ENCODE results near the gene HMCN1. TPM values are rescaled to one million over a fixed set of nuclear protein-coding genes. Genes with fewer than 3 reads are reported as not detected.

HMCN1 gene
- total RNA-seq, 3 donors from 2014 or later: 2.0 to 8.6 (median 3.4) TPM

DNA sequence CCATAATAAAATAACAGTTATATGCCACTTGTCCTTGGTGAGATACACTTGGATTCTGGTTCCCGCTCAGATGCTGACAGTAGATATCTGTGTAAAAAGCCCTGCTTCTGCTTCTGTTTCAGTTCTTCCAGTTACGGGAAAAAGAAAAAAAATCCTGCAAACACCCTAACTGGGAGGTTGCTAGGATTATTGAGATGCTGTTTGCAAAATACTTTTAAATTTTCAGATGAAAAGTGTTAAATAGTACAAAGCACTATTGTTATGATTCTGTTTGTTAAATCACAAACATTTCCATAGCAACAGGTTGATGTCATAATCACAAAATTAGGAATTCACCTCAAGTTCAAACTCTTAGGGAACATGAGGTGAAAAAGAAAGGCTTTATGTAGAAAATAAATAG, 232.3 kb downstream of the HMCN1 start:
- H3K4me1 ChIP-seq (ENCODE audit: low read depth): no peaks in the 10 kb centered on the region
- DNase-seq: no peak
- no peaks in the 10 kb centered on the region for H3K9me3 ChIP-seq
- intact Hi-C loops (cut with DNase I, micrococcal nuclease): no loop called here
- H3K36me3 ChIP-seq (ENCODE audit: low read depth): no peaks in the 10 kb centered on the region
- ATAC-seq: no peak
- no peak for TF ChIP-seq CTCF (IDR thresholded peaks at IDR 0.05)
- no peak overlapping the region for H3K4me3 ChIP-seq

DNA sequence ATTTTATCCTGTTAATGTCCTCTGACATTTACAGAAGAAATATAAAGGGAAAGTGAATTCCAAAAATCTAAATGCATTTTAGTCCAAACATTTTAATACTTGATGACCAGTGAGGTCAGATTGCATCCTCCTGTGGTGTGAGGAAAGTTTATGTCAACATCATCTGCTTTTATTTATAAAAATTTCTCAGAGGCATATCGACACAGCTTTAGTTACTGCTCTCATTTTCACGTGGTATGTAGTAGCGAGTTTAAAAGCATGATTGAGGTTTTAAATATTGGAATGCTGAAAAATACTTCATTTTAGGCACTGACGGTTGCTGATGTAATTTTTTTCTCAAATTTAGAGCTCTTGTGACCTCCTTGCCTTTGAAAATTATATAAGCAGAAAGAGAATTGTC, 234.8 kb downstream of the HMCN1 start:
- no peaks in the 10 kb centered on the region for H3K9me3 ChIP-seq
- no peaks in the 10 kb centered on the region for H3K4me1 ChIP-seq (ENCODE audit: low read depth)
- H3K4me3 ChIP-seq: no peak overlapping the region
- intact Hi-C loops (cut with DNase I, micrococcal nuclease): no loop called here
- H3K36me3 ChIP-seq (ENCODE audit: low read depth): no peaks in the 10 kb centered on the region
- ATAC-seq (no peak), DNase-seq (no peak)
- no peak for TF ChIP-seq CTCF (IDR thresholded peaks at IDR 0.05)

DNA sequence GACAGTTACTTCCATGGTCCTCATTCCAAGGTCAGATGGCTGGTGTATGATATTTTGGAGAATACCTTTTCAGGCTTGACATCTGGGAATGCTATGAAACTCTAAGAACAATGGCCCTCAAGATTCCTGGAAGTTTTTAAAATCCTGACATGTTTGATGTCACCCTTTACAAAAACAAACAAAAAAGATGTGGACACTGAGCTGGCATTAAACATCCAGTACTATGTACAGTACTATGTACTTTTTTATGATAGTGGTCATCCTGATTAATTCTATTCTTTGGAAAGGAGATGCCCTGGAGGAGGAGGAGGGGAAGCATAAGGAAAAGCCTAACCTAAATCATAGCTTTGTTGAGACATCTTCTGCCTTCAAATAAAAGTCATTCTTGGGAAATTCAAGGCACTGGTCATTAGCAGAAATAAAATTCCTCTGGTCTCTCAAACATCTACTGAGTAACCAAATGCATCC, 235.4 kb downstream of the HMCN1 start:
- Histone ChIP-seq H3K9me3 (no peaks in the 10 kb centered on the region), H3K4me3 (no peak overlapping the region), H3K36me3 (ENCODE audit: low read depth) (no peaks in the 10 kb centered on the region), H3K4me1 (ENCODE audit: low read depth) (no peaks in the 10 kb centered on the region)
- intact Hi-C loops (cut with DNase I, micrococcal nuclease): no loop called here
- DNase-seq (no peak), ATAC-seq (no peak)
- no peak for TF ChIP-seq CTCF (IDR thresholded peaks at IDR 0.05)

DNA sequence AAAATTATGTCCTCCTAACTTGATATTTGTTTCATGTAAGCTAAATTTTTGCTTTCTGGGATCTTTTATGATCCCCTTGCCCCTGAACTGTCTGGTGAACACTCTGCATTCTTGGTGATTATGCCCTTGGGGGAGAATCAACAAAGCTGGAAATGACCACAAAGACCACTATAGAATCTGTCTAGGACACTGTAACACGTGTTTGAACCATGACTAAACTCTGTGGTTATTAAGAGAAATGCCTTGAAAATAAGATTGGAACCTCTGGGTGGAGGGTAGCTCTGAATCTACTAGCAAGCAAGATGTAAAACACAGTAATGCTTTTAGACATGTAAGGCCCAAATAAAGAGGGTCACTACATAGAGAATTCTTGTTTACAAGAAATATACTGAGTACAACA, 237.5 kb downstream of the HMCN1 start:
- H3K4me3 ChIP-seq: no peak overlapping the region
- intact Hi-C loops (cut with DNase I, micrococcal nuclease): no loop called here
- no peaks in the 10 kb centered on the region for H3K4me1 ChIP-seq (ENCODE audit: low read depth)
- no peaks in the 10 kb centered on the region for H3K36me3 ChIP-seq (ENCODE audit: low read depth)
- no peak for ATAC-seq
- no peaks in the 10 kb centered on the region for H3K9me3 ChIP-seq
- DNase-seq: no peak
- TF ChIP-seq CTCF (IDR thresholded peaks at IDR 0.05): no peak

DNA sequence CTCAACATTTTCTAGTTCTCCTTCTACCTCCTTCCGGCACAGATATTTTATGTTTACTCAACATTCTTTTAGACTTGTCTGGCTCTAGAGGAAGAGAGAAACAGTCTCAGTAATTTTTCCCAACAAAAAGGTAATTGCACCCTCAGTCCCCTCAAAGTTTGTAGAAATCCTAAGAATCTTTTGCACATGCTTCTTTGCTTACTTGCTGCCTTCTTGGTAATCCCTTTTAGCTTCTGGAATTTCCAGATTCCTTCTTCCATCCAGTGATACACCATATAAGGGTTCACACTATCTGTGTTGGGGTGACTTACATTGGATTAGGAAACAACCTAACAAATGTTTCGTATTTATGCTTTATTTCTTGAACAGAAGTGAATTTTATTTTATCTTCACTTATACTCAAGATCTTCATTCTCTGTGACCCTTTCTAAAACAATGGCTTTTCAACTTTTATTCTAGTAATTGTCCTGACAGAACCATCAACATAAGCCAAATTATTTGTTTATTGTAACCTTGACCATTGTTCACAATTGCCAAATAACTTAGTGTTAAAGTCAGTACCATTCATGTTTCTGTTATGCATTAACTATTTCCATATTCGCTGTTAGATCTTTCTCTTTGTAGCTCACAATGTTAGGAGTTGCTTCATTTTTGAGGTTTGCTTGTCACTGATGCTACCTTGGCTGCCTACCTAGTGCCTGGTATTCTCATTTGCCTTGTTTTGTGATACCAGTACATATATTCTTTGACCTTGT, 238.1 kb downstream of the HMCN1 start:
- no peaks in the 10 kb centered on the region for H3K36me3 ChIP-seq (ENCODE audit: low read depth)
- no peak for DNase-seq
- no peak for ATAC-seq
- no peaks in the 10 kb centered on the region for H3K4me1 ChIP-seq (ENCODE audit: low read depth)
- no peak overlapping the region for H3K4me3 ChIP-seq
- intact Hi-C loops (cut with DNase I, micrococcal nuclease): no loop called here
- no peak for TF ChIP-seq CTCF (IDR thresholded peaks at IDR 0.05)
- no peaks in the 10 kb centered on the region for H3K9me3 ChIP-seq

All from mucosa of descending colon (tissue), 3 donors.